H1 (cell line): ENCODE measurements around the gene PLA2G4E. TPM values are rescaled to one million over a fixed set of nuclear protein-coding genes. Genes with fewer than 3 reads are reported as not detected.

Source experiments
- CTCF ChIA-PET: fragments of 300-600 bp; sonication (Branson Sonifier 250); formaldehyde crosslinking; loops from one replicate; lab custom pipeline; 2021; ENCODE audit not compliant: partially characterized antibody; lab: Charles Lee
- POLR2A ChIA-PET: fragments of 300-600 bp; sonication (Branson Sonifier 250); formaldehyde crosslinking; loops from one replicate; lab custom pipeline; 2021; ENCODE audit warnings: inconsistent platforms; ENCODE audit not compliant: partially characterized antibody; lab: Charles Lee
- DNase-seq, 2 experiments: peaks; one replicate each; pipeline versions ENCODE4 v3.0.0 to v3.0.0-alpha.2; 2010 to 2022; ENCODE audit warnings: low spot score in 2 of 2, low read depth in 1 of 2, mixed read lengths in 1 of 2
- FAIRE-seq: peaks from 2 replicates; lab custom pipeline; 2011; peaks lifted over from hg19 to GRCh38; lab: Jason Lieb, UNC
- H2AFZ ChIP-seq: 2 replicates; pipeline ENCODE4 v1.8.1; 2012; ENCODE audit warnings: low read length, inconsistent platforms
- H2AK5ac ChIP-seq: 2 replicates; pipeline ENCODE4 v1.6.1; 2013; ENCODE audit warnings: low read depth, low read length
- H2BK120ac ChIP-seq: replicated peaks from 2 replicates; pipeline ENCODE3; 2013; ENCODE audit warnings: low read depth, low read length, inconsistent platforms
- H2BK12ac ChIP-seq: 2 replicates; pipeline ENCODE4 v1.6.1; 2013; ENCODE audit warnings: low read depth, low read length
- H2BK15ac ChIP-seq: 2 replicates; pipeline ENCODE4 v1.6.1; 2013; ENCODE audit warnings: low read length
- H2BK20ac ChIP-seq: 2 replicates; pipeline ENCODE4 v1.6.1; 2013; ENCODE audit warnings: low read length
- H2BK5ac ChIP-seq: 2 replicates; pipeline ENCODE4 v1.6.1; 2013; ENCODE audit warnings: low read depth, low read length
- H3K14ac ChIP-seq: 2 replicates; pipeline ENCODE4 v1.6.1; 2013; ENCODE audit warnings: inconsistent platforms; ENCODE audit not compliant: insufficient read length
- H3K18ac ChIP-seq: 2 replicates; pipeline ENCODE4 v1.6.1; 2013; ENCODE audit warnings: low read length; ENCODE audit errors: extremely low read depth
- H3K23ac ChIP-seq: 2 replicates; pipeline ENCODE4 v1.6.1; 2013; ENCODE audit warnings: inconsistent platforms; ENCODE audit not compliant: insufficient read length
- H3K23me2 ChIP-seq: 2 replicates; pipeline ENCODE4 v1.6.1; 2013; ENCODE audit warnings: low read depth, low read length
- H3K27ac ChIP-seq: 2 replicates; pipeline ENCODE4 v1.6.1; 2011; ENCODE audit warnings: low read depth, low read length, inconsistent platforms
- H3K27me3 ChIP-seq, 4 experiments: replicated peaks in 1 of 4; 1 replicate in 1 of 4; 2 replicates in 3 of 4; pipeline versions ENCODE4 v1.6.1 to v1.8.1; 2011 to 2013; ENCODE audit warnings: low read length in 3 of 4, mild to moderate bottlenecking in 3 of 4, inconsistent platforms in 2 of 4, mixed read lengths in 2 of 4, moderate library complexity in 1 of 4; ENCODE audit not compliant: control insufficient read depth in 3 of 4, insufficient read depth in 3 of 4; ENCODE audit errors: extremely low read depth in 1 of 4
- H3K36me3 ChIP-seq, 4 experiments: 2 replicates each; pipeline versions ENCODE4 v1.6.1 to v1.8.1; 2011 to 2013; ENCODE audit warnings: mild to moderate bottlenecking in 4 of 4, low read length in 3 of 4, moderate library complexity in 2 of 4, control low read depth in 1 of 4, inconsistent platforms in 1 of 4; ENCODE audit not compliant: insufficient read depth in 4 of 4, control insufficient read depth in 2 of 4
- H3K4ac ChIP-seq: replicated peaks from 2 replicates; pipeline ENCODE3; 2013; ENCODE audit warnings: low read length, low read depth, mixed read lengths, inconsistent platforms; ENCODE audit not compliant: insufficient read length
- H3K4me1 ChIP-seq, 4 experiments: replicated peaks in 1 of 4; 1 replicate in 1 of 4; 2 replicates in 3 of 4; pipeline versions ENCODE4 v1.6.1 to v1.8.1; 2011 to 2013; ENCODE audit warnings: low read length in 3 of 4, inconsistent platforms in 2 of 4, mixed read lengths in 1 of 4; ENCODE audit not compliant: insufficient read depth in 4 of 4, control insufficient read depth in 3 of 4
- H3K4me2 ChIP-seq, 2 experiments: 2 replicates each; pipeline versions ENCODE4 v1.6.1 to v1.8.1; 2011 to 2013; ENCODE audit warnings: low read depth in 2 of 2, low read length in 2 of 2, control low read depth in 1 of 2, inconsistent platforms in 1 of 2, mild to moderate bottlenecking in 1 of 2; ENCODE audit not compliant: insufficient read depth in 1 of 2
- H3K4me3 ChIP-seq, 4 experiments: fragments of 200-600, 300-600 bp in 1 of 4; sonication (generic), shearing (Covaris generic), sonication (Bioruptor Twin) in 1 of 4; 2 replicates each; pipeline versions ENCODE4 v1.5.1 to v1.8.1; 2011 to 2016; ENCODE audit warnings: low read length in 4 of 4, low read depth in 3 of 4, control low read depth in 2 of 4, inconsistent platforms in 2 of 4, mild to moderate bottlenecking in 2 of 4, mixed read lengths in 1 of 4, moderate library complexity in 1 of 4; ENCODE audit not compliant: insufficient read depth in 2 of 4; ENCODE audit errors: extremely low read depth in 1 of 4
- H3K56ac ChIP-seq: replicated peaks from 2 replicates; pipeline ENCODE3; 2013; ENCODE audit warnings: low read depth, mild to moderate bottlenecking, mixed read lengths, low read length, inconsistent platforms; ENCODE audit not compliant: insufficient read length
- H3K79me1 ChIP-seq: 2 replicates; pipeline ENCODE4 v1.6.1; 2013; ENCODE audit warnings: low read depth, low read length, control low read depth
- H3K79me2 ChIP-seq, 2 experiments: 2 replicates each; pipeline versions ENCODE4 v1.6.1 to v1.8.1; 2012 to 2013; ENCODE audit warnings: low read length in 2 of 2, mild to moderate bottlenecking in 2 of 2, inconsistent platforms in 1 of 2; ENCODE audit not compliant: insufficient read depth in 2 of 2, control insufficient read depth in 1 of 2
- H3K9ac ChIP-seq, 4 experiments: replicated peaks in 1 of 4; 1 replicate in 1 of 4; 2 replicates in 3 of 4; pipeline versions ENCODE4 v1.6.1 to v1.8.1; 2011 to 2013; ENCODE audit warnings: low read depth in 3 of 4, low read length in 3 of 4, control low read depth in 2 of 4, mild to moderate bottlenecking in 2 of 4, moderate library complexity in 2 of 4, inconsistent platforms in 1 of 4; ENCODE audit errors: extremely low read depth in 1 of 4
- H3K9me3 ChIP-seq, 2 experiments: 2 replicates each; pipeline versions ENCODE4 v1.6.1 to v1.8.1; 2012 to 2013; ENCODE audit warnings: mild to moderate bottlenecking in 2 of 2, moderate library complexity in 2 of 2, control low read depth in 1 of 2, inconsistent platforms in 1 of 2, low read depth in 1 of 2, low read length in 1 of 2, mixed read lengths in 1 of 2; ENCODE audit not compliant: insufficient read depth in 2 of 2
- H4K20me1 ChIP-seq, 2 experiments: replicated peaks in 1 of 2; 2 replicates each; pipeline versions ENCODE3 to v1.8.1; 2011 to 2013; ENCODE audit warnings: inconsistent platforms in 2 of 2, low read length in 2 of 2, mild to moderate bottlenecking in 1 of 2; ENCODE audit not compliant: insufficient read depth in 2 of 2, control insufficient read depth in 1 of 2
- H4K5ac ChIP-seq: 2 replicates; pipeline ENCODE4 v1.6.1; 2013; ENCODE audit warnings: low read length, low read depth, mixed read lengths, inconsistent platforms; ENCODE audit not compliant: insufficient read length
- H4K8ac ChIP-seq: 2 replicates; pipeline ENCODE4 v1.8.0; 2013; ENCODE audit warnings: mild to moderate bottlenecking, moderate library complexity, low read length, inconsistent platforms; ENCODE audit not compliant: insufficient read depth; ENCODE audit errors: extremely low read depth
- H4K91ac ChIP-seq: replicated peaks from 2 replicates; pipeline ENCODE3; 2013; ENCODE audit warnings: low read length, mixed read lengths, inconsistent platforms; ENCODE audit not compliant: insufficient read length
- BACH1 ChIP-seq: IDR thresholded peaks from 2 replicates; pipeline ENCODE4 v1.6.1; 2012; ENCODE audit warnings: low read length, improper control_type of control experiment
- BCL11A ChIP-seq, 2 experiments: IDR thresholded peaks; one replicate each; pipeline ENCODE4 v1.6.1; 2011; ENCODE audit warnings: low read depth in 2 of 2, low read length in 2 of 2, mild to moderate bottlenecking in 2 of 2
- GABPA ChIP-seq: IDR thresholded peaks from 2 replicates; pipeline ENCODE4 v1.6.1; 2011; ENCODE audit warnings: mild to moderate bottlenecking, low read length, moderate library complexity, borderline replicate concordance; ENCODE audit not compliant: insufficient read depth
- SIN3A ChIP-seq, 2 experiments: IDR thresholded peaks in 1 of 2; conservative IDR thresholded peaks in 1 of 2; 2 replicates each; pipeline ENCODE4 v1.6.1; 2011 to 2012; ENCODE audit warnings: low read length in 2 of 2, improper control_type of control experiment in 1 of 2, low read depth in 1 of 2, mild to moderate bottlenecking in 1 of 2
- TAF7 ChIP-seq: optimal IDR thresholded peaks from 2 replicates; pipeline ENCODE3; 2011; ENCODE audit warnings: low read depth, mild to moderate bottlenecking, inconsistent platforms, low read length, moderate library complexity, borderline replicate concordance
- WGBS, 2 experiments: shearing (Covaris generic) in 1 of 2; methylation state at CpG; one replicate each; pipeline versions ENCODE4 v1.1.6 to v1.1.7; 2013 to 2015; ENCODE audit warnings: low lambda C conversion rate in 2 of 2, mixed read lengths in 2 of 2, inconsistent platforms in 1 of 2, low coverage in 1 of 2, missing lambda C conversion rate in 1 of 2; ENCODE audit not compliant: insufficient replicate concordance in 2 of 2, insufficient coverage in 1 of 2, insufficient read length in 1 of 2; ENCODE audit errors: extremely low coverage in 1 of 2, missing lambda C conversion rate in 1 of 2; 5-methylcytosine and 5-hydroxymethylcytosine counted together
- polyA plus RNA-seq, 7 experiments: library from polyadenylated mRNA; depleted of rRNA in 3 of 7; stranded (reverse) in 5 of 7; unstranded in 2 of 7; fragments of >200 nt in 5 of 7; fragments of 200-250 nt in 2 of 7; gene quantifications; 1 replicate in 5 of 7; 2 replicates in 1 of 7; 4 replicates in 1 of 7; pipeline versions ENCODE4 v1.2.1 to v1.2.3, GENCODE V29; 2011 to 2013; ENCODE audit warnings: missing spikeins in 2 of 7, mixed read lengths in 2 of 7
- total RNA-seq: library from RNA; stranded (reverse); fragmentation: NEBNext Ultra II Directional; extraction: Animal tissue kit (Norgen Biotek cat#: 25700); gene quantifications from 2 replicates; pipeline ENCODE4 v1.2.1, GENCODE V29; 2021

Gene PLA2G4E
- total and polyA plus RNA-seq, 2 of the 8 experiments (the other 6 are each of a cell fraction or from before 2014, with no cell fraction given), result 0.03 TPM; not detected in 1

DNA sequence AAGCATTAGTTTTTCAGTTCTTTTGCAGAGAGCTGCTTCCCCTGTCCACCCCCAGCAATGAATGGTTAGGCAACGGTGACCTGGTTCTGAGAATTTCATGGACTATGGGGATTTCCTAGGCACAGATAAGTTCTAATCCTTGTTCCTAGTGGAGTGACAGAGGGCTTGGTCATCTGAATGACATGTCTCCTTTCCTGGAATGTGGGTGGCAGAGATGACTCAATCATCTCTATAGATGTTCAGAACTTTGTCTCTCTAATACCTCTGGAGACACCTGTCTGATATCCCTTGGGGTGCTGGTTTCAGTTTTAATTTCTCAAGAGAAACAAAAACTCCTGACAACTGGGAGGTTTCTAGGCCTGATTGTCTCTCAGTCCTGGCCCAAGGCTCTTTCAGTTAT, 10.4 kb downstream of the PLA2G4E start:
- H3K79me1 ChIP-seq, result no peaks in the 10 kb centered on the region
- no peak overlapping the region for H3K23ac ChIP-seq
- H2BK20ac ChIP-seq, result no peak overlapping the region
- no peak overlapping the region for H4K8ac ChIP-seq
- no peaks in the 10 kb centered on the region for H3K36me3 ChIP-seq
- H3K4me2 ChIP-seq, result no peak overlapping the region
- FAIRE-seq (no peak), DNase-seq (no peak)
- no peak overlapping the region for H3K9ac ChIP-seq
- H4K20me1 ChIP-seq, result no peaks in the 10 kb centered on the region
- H3K79me2 ChIP-seq, result no peaks in the 10 kb centered on the region
- no peak overlapping the region for H2BK120ac ChIP-seq
- no peak overlapping the region for H3K56ac ChIP-seq
- H3K18ac ChIP-seq, result no peak overlapping the region
- H3K27me3 ChIP-seq, result no peaks in the 10 kb centered on the region; a peak in 2 of 7 replicates
- no peak overlapping the region for H2AK5ac ChIP-seq
- WGBS, 2 experiments, result 35% methylated on average over 1 of the region's 1 CpG; no CpG with 5 or more reads in 1 of the 2 experiments
- H2BK15ac ChIP-seq, result no peak overlapping the region
- no peaks in the 10 kb centered on the region for H3K4me1 ChIP-seq
- H3K27ac ChIP-seq, result no peak overlapping the region
- H3K23me2 ChIP-seq, result no peaks in the 10 kb centered on the region
- ChIA-PET POLR2A (no interaction called here), CTCF (interaction anchor here (0.7 kb wide), 1 partner anchor 86 kb away, joined by 3 read pairs; no protein-coding TSS in a partner anchor)
- no peak overlapping the region for H3K4ac ChIP-seq
- no peak overlapping the region for H2BK5ac ChIP-seq
- H3K4me3 ChIP-seq, result no peak overlapping the region
- no peak overlapping the region for H4K91ac ChIP-seq
- no peak overlapping the region for H3K14ac ChIP-seq
- no peaks in the 10 kb centered on the region for H3K9me3 ChIP-seq
- no peak overlapping the region for H2BK12ac ChIP-seq
- no peak overlapping the region for H4K5ac ChIP-seq
- no peak for TF ChIP-seq BACH1
- TF ChIP-seq GABPA, result no peak
- no peak for TF ChIP-seq TAF7
- no peak for TF ChIP-seq SIN3A (conservative IDR thresholded peaks at IDR 0.05 in 1 of 2, IDR thresholded peaks at IDR 0.05 in 1 of 2; ENCODE audit: low read depth in 1 of 2, low read length in 2 of 2)
- no peak for TF ChIP-seq BCL11A (IDR thresholded peaks at IDR 0.05; ENCODE audit: low read depth in 2 of 2, low read length in 2 of 2)
- H2AFZ ChIP-seq, result no peak overlapping the region
